H1 (cell line): ENCODE data around the gene RAMP2. TPM values are rescaled to one million over a fixed set of nuclear protein-coding genes. Genes with fewer than 3 reads are reported as not detected.

Experiments used
- CTCF ChIA-PET: fragments of 300-600 bp; sonication (Branson Sonifier 250); formaldehyde crosslinking; loops from one replicate; lab custom pipeline; 2021; ENCODE audit not compliant: partially characterized antibody; lab: Charles Lee
- POLR2A ChIA-PET: fragments of 300-600 bp; sonication (Branson Sonifier 250); formaldehyde crosslinking; loops from one replicate; lab custom pipeline; 2021; ENCODE audit warnings: inconsistent platforms; ENCODE audit not compliant: partially characterized antibody; lab: Charles Lee
- DNase-seq, 2 experiments: peaks; one replicate each; pipeline versions ENCODE4 v3.0.0 to v3.0.0-alpha.2; 2010 to 2022; ENCODE audit warnings: low spot score in 2 of 2, low read depth in 1 of 2, mixed read lengths in 1 of 2
- FAIRE-seq: peaks from 2 replicates; lab custom pipeline; 2011; peaks lifted over from hg19 to GRCh38; lab: Jason Lieb, UNC
- H2AFZ ChIP-seq: 2 replicates; pipeline ENCODE4 v1.8.1; 2012; ENCODE audit warnings: low read length, inconsistent platforms
- H2AK5ac ChIP-seq: 2 replicates; pipeline ENCODE4 v1.6.1; 2013; ENCODE audit warnings: low read depth, low read length
- H2BK120ac ChIP-seq: replicated peaks from 2 replicates; pipeline ENCODE3; 2013; ENCODE audit warnings: low read depth, low read length, inconsistent platforms
- H2BK12ac ChIP-seq: 2 replicates; pipeline ENCODE4 v1.6.1; 2013; ENCODE audit warnings: low read depth, low read length
- H2BK15ac ChIP-seq: 2 replicates; pipeline ENCODE4 v1.6.1; 2013; ENCODE audit warnings: low read length
- H2BK20ac ChIP-seq: 2 replicates; pipeline ENCODE4 v1.6.1; 2013; ENCODE audit warnings: low read length
- H2BK5ac ChIP-seq: 2 replicates; pipeline ENCODE4 v1.6.1; 2013; ENCODE audit warnings: low read depth, low read length
- H3K14ac ChIP-seq: 2 replicates; pipeline ENCODE4 v1.6.1; 2013; ENCODE audit warnings: inconsistent platforms; ENCODE audit not compliant: insufficient read length
- H3K18ac ChIP-seq: 2 replicates; pipeline ENCODE4 v1.6.1; 2013; ENCODE audit warnings: low read length; ENCODE audit errors: extremely low read depth
- H3K23ac ChIP-seq: 2 replicates; pipeline ENCODE4 v1.6.1; 2013; ENCODE audit warnings: inconsistent platforms; ENCODE audit not compliant: insufficient read length
- H3K23me2 ChIP-seq: 2 replicates; pipeline ENCODE4 v1.6.1; 2013; ENCODE audit warnings: low read depth, low read length
- H3K27ac ChIP-seq: 2 replicates; pipeline ENCODE4 v1.6.1; 2011; ENCODE audit warnings: low read depth, low read length, inconsistent platforms
- H3K27me3 ChIP-seq, 4 experiments: replicated peaks in 1 of 4; 1 replicate in 1 of 4; 2 replicates in 3 of 4; pipeline versions ENCODE4 v1.6.1 to v1.8.1; 2011 to 2013; ENCODE audit warnings: low read length in 3 of 4, mild to moderate bottlenecking in 3 of 4, inconsistent platforms in 2 of 4, mixed read lengths in 2 of 4, moderate library complexity in 1 of 4; ENCODE audit not compliant: control insufficient read depth in 3 of 4, insufficient read depth in 3 of 4; ENCODE audit errors: extremely low read depth in 1 of 4
- H3K36me3 ChIP-seq, 4 experiments: 2 replicates each; pipeline versions ENCODE4 v1.6.1 to v1.8.1; 2011 to 2013; ENCODE audit warnings: mild to moderate bottlenecking in 4 of 4, low read length in 3 of 4, moderate library complexity in 2 of 4, control low read depth in 1 of 4, inconsistent platforms in 1 of 4; ENCODE audit not compliant: insufficient read depth in 4 of 4, control insufficient read depth in 2 of 4
- H3K4ac ChIP-seq: replicated peaks from 2 replicates; pipeline ENCODE3; 2013; ENCODE audit warnings: low read length, low read depth, mixed read lengths, inconsistent platforms; ENCODE audit not compliant: insufficient read length
- H3K4me1 ChIP-seq, 4 experiments: replicated peaks in 1 of 4; 1 replicate in 1 of 4; 2 replicates in 3 of 4; pipeline versions ENCODE4 v1.6.1 to v1.8.1; 2011 to 2013; ENCODE audit warnings: low read length in 3 of 4, inconsistent platforms in 2 of 4, mixed read lengths in 1 of 4; ENCODE audit not compliant: insufficient read depth in 4 of 4, control insufficient read depth in 3 of 4
- H3K4me2 ChIP-seq, 2 experiments: 2 replicates each; pipeline versions ENCODE4 v1.6.1 to v1.8.1; 2011 to 2013; ENCODE audit warnings: low read depth in 2 of 2, low read length in 2 of 2, control low read depth in 1 of 2, inconsistent platforms in 1 of 2, mild to moderate bottlenecking in 1 of 2; ENCODE audit not compliant: insufficient read depth in 1 of 2
- H3K4me3 ChIP-seq, 4 experiments: fragments of 200-600, 300-600 bp in 1 of 4; sonication (generic), shearing (Covaris generic), sonication (Bioruptor Twin) in 1 of 4; 2 replicates each; pipeline versions ENCODE4 v1.5.1 to v1.8.1; 2011 to 2016; ENCODE audit warnings: low read length in 4 of 4, low read depth in 3 of 4, control low read depth in 2 of 4, inconsistent platforms in 2 of 4, mild to moderate bottlenecking in 2 of 4, mixed read lengths in 1 of 4, moderate library complexity in 1 of 4; ENCODE audit not compliant: insufficient read depth in 2 of 4; ENCODE audit errors: extremely low read depth in 1 of 4
- H3K56ac ChIP-seq: replicated peaks from 2 replicates; pipeline ENCODE3; 2013; ENCODE audit warnings: low read depth, mild to moderate bottlenecking, mixed read lengths, low read length, inconsistent platforms; ENCODE audit not compliant: insufficient read length
- H3K79me1 ChIP-seq: 2 replicates; pipeline ENCODE4 v1.6.1; 2013; ENCODE audit warnings: low read depth, low read length, control low read depth
- H3K79me2 ChIP-seq, 2 experiments: 2 replicates each; pipeline versions ENCODE4 v1.6.1 to v1.8.1; 2012 to 2013; ENCODE audit warnings: low read length in 2 of 2, mild to moderate bottlenecking in 2 of 2, inconsistent platforms in 1 of 2; ENCODE audit not compliant: insufficient read depth in 2 of 2, control insufficient read depth in 1 of 2
- H3K9ac ChIP-seq, 4 experiments: replicated peaks in 1 of 4; 1 replicate in 1 of 4; 2 replicates in 3 of 4; pipeline versions ENCODE4 v1.6.1 to v1.8.1; 2011 to 2013; ENCODE audit warnings: low read depth in 3 of 4, low read length in 3 of 4, control low read depth in 2 of 4, mild to moderate bottlenecking in 2 of 4, moderate library complexity in 2 of 4, inconsistent platforms in 1 of 4; ENCODE audit errors: extremely low read depth in 1 of 4
- H3K9me3 ChIP-seq, 2 experiments: 2 replicates each; pipeline versions ENCODE4 v1.6.1 to v1.8.1; 2012 to 2013; ENCODE audit warnings: mild to moderate bottlenecking in 2 of 2, moderate library complexity in 2 of 2, control low read depth in 1 of 2, inconsistent platforms in 1 of 2, low read depth in 1 of 2, low read length in 1 of 2, mixed read lengths in 1 of 2; ENCODE audit not compliant: insufficient read depth in 2 of 2
- H4K20me1 ChIP-seq, 2 experiments: replicated peaks in 1 of 2; 2 replicates each; pipeline versions ENCODE3 to v1.8.1; 2011 to 2013; ENCODE audit warnings: inconsistent platforms in 2 of 2, low read length in 2 of 2, mild to moderate bottlenecking in 1 of 2; ENCODE audit not compliant: insufficient read depth in 2 of 2, control insufficient read depth in 1 of 2
- H4K5ac ChIP-seq: 2 replicates; pipeline ENCODE4 v1.6.1; 2013; ENCODE audit warnings: low read length, low read depth, mixed read lengths, inconsistent platforms; ENCODE audit not compliant: insufficient read length
- H4K8ac ChIP-seq: 2 replicates; pipeline ENCODE4 v1.8.0; 2013; ENCODE audit warnings: mild to moderate bottlenecking, moderate library complexity, low read length, inconsistent platforms; ENCODE audit not compliant: insufficient read depth; ENCODE audit errors: extremely low read depth
- H4K91ac ChIP-seq: replicated peaks from 2 replicates; pipeline ENCODE3; 2013; ENCODE audit warnings: low read length, mixed read lengths, inconsistent platforms; ENCODE audit not compliant: insufficient read length
- ATF2 ChIP-seq: IDR thresholded peaks from 2 replicates; pipeline ENCODE4 v1.6.1; 2012; ENCODE audit warnings: low read length, inconsistent platforms
- RAD21 ChIP-seq, 2 experiments: IDR thresholded peaks in 1 of 2; conservative IDR thresholded peaks in 1 of 2; 2 replicates each; pipeline ENCODE4 v1.6.1; 2011; ENCODE audit warnings: low read depth in 2 of 2, low read length in 2 of 2, improper control_type of control experiment in 1 of 2, inconsistent platforms in 1 of 2, mild to moderate bottlenecking in 1 of 2, moderate library complexity in 1 of 2
- TEAD4 ChIP-seq: IDR thresholded peaks from 2 replicates; pipeline ENCODE4 v1.6.1; 2012; ENCODE audit warnings: low read depth, low read length, inconsistent platforms, mixed read lengths
- WGBS, 2 experiments: shearing (Covaris generic) in 1 of 2; methylation state at CpG; one replicate each; pipeline versions ENCODE4 v1.1.6 to v1.1.7; 2013 to 2015; ENCODE audit warnings: low lambda C conversion rate in 2 of 2, mixed read lengths in 2 of 2, inconsistent platforms in 1 of 2, low coverage in 1 of 2, missing lambda C conversion rate in 1 of 2; ENCODE audit not compliant: insufficient replicate concordance in 2 of 2, insufficient coverage in 1 of 2, insufficient read length in 1 of 2; ENCODE audit errors: extremely low coverage in 1 of 2, missing lambda C conversion rate in 1 of 2; 5-methylcytosine and 5-hydroxymethylcytosine counted together
- polyA plus RNA-seq, 7 experiments: library from polyadenylated mRNA; depleted of rRNA in 3 of 7; stranded (reverse) in 5 of 7; unstranded in 2 of 7; fragments of >200 nt in 5 of 7; fragments of 200-250 nt in 2 of 7; gene quantifications; 1 replicate in 5 of 7; 2 replicates in 1 of 7; 4 replicates in 1 of 7; pipeline versions ENCODE4 v1.2.1 to v1.2.3, GENCODE V29; 2011 to 2013; ENCODE audit warnings: missing spikeins in 2 of 7, mixed read lengths in 2 of 7
- total RNA-seq: library from RNA; stranded (reverse); fragmentation: NEBNext Ultra II Directional; extraction: Animal tissue kit (Norgen Biotek cat#: 25700); gene quantifications from 2 replicates; pipeline ENCODE4 v1.2.1, GENCODE V29; 2021

RAMP2 gene
- total and polyA plus RNA-seq, 2 of the 8 experiments (the other 6 are each of a cell fraction or from before 2014, with no cell fraction given): 13.4 to 41.7 TPM

- Histone ChIP-seq H3K4me3 (peak overlapping the region; percentile 39 to 72 (median 64)), H3K4me2 (peak overlapping the region; percentile 79 to 80), H3K18ac (peak overlapping the region; percentile 52; the same call in 1 of the 2 replicates), H3K27me3 (peaks cover 9 to 14% (median 13%) of the 10 kb centered on the region in 4 experiments), H2BK15ac (no peak overlapping the region), H4K20me1 (no peaks in the 10 kb centered on the region), H2BK12ac (no peak overlapping the region; the same call in 1 of the 2 replicates), H3K9ac (peak overlapping the region in 2 of 4 experiments; percentile 35 to 83; a peak in 5 of 7 replicates), H2BK120ac (no peak overlapping the region), H3K14ac (no peak overlapping the region), H3K4ac (peak overlapping the region; percentile 65), H3K23ac (no peak overlapping the region), H2AFZ (0 out of 2 replicates have a peak overlapping the region, but pooled peaks have one; percentile 28), H3K23me2 (peaks cover 2% of the 10 kb centered on the region; the same call in 1 of the 2 replicates), H4K5ac (peak overlapping the region; percentile 95), H3K27ac (peak overlapping the region; percentile 64), H2AK5ac (no peak overlapping the region), H3K79me2 (peaks cover 0 to 12% of the 10 kb centered on the region in 2 experiments; a peak in 3 of 4 replicates), H3K56ac (peak overlapping the region; percentile 19), H4K91ac (peak overlapping the region; percentile 25), H2BK5ac (peak overlapping the region; percentile 79), H3K9me3 (peaks cover 0 to 3% of the 10 kb centered on the region in 2 experiments; a peak in 1 of 4 replicates), H2BK20ac (no peak overlapping the region; the same call in 1 of the 2 replicates), H3K36me3 (no peaks in the 10 kb centered on the region), H4K8ac (peak overlapping the region; percentile 65), H3K79me1 (no peaks in the 10 kb centered on the region; the same call in 1 of the 2 replicates), H3K4me1 (peaks cover 0 to 7% (median 4%) of the 10 kb centered on the region in 4 experiments; a peak in 5 of 7 replicates)
- TF ChIP-seq TEAD4: peak; percentile 56; the same call in 1 of the 2 replicates
- 0 out of 4 replicates have a peak, but pooled peaks of 1 of the 2 experiments have one; percentile 5 for TF ChIP-seq RAD21 (IDR thresholded peaks at IDR 0.05 in 1 of 2, conservative IDR thresholded peaks at IDR 0.05 in 1 of 2; ENCODE audit: low read depth in 2 of 2, low read length in 2 of 2)
- no peak for TF ChIP-seq ATF2
- ChIA-PET CTCF (interaction anchor here (0.6 to 1.6 kb wide), 8 partner anchors 11 to 101 kb away, joined by 3 to 5 read pairs (median 3); partner anchors contain the start of gene RAMP2), POLR2A (interaction anchor here (0.8 to 1.7 kb wide), 5 partner anchors 10 to 185 kb away, joined by 3 read pairs; no protein-coding TSS in a partner anchor)
- WGBS, 2 experiments: 61% methylated on average over 10 of the region's 10 CpGs; no CpG with 5 or more reads in 1 of the 2 experiments
- FAIRE-seq (peak; percentile 94), DNase-seq (no peak)
Measured at GRCh38 chr17:42743595-42744282, 17.3 kb upstream of the RAMP2 start.
